Body of pancreas (tissue), 4 donors: ENCODE results near the gene PCYT2. TPM values are rescaled to one million over a fixed set of nuclear protein-coding genes. Genes with fewer than 3 reads are reported as not detected.

Experiments used
- ATAC-seq: fragments of 150-250 bp; one replicate; pipeline ENCODE4 v1.9.1; 2016
- DNase-seq, 4 donors: peaks; one replicate each; pipeline ENCODE4 v3.0.0-alpha.2; 2019
- H3K27ac ChIP-seq, 4 donors: fragments of 200-600 bp; sonication (generic); 1 replicate in 3 of 4; 2 replicates in 1 of 4; pipeline versions ENCODE4 v1.5.1 to v1.6.1; 2016 to 2019; ENCODE audit warnings: mild to moderate bottlenecking in 1 of 4, mixed read lengths in 1 of 4, moderate library complexity in 1 of 4
- H3K27me3 ChIP-seq, 2 donors: fragments of 200-600 bp; sonication (generic); one replicate each; pipeline ENCODE4 v1.6.0; 2016; ENCODE audit warnings: mild to moderate bottlenecking in 1 of 2
- H3K36me3 ChIP-seq, 2 donors: fragments of 200-600 bp; sonication (generic); replicated peaks in 1 of 2; 2 replicates each; pipeline ENCODE4 v1.5.1; 2016; ENCODE audit warnings: low read depth in 2 of 2; ENCODE audit not compliant: insufficient read depth in 1 of 2
- H3K4me1 ChIP-seq: fragments of 200-600 bp; sonication (generic); one replicate; pipeline ENCODE4 v1.6.0; 2016
- H3K4me3 ChIP-seq, 2 donors: fragments of 200-600 bp; sonication (generic); 1 replicate in 1 of 2; 2 replicates in 1 of 2; pipeline ENCODE4 v1.5.1; 2016 to 2019
- H3K9me3 ChIP-seq, 3 donors: fragments of 200-600 bp; sonication (generic); 1 replicate in 2 of 3; 2 replicates in 1 of 3; pipeline ENCODE4 v1.5.1; 2016
- CTCF ChIP-seq, 7 experiments: fragments of 450-650 bp in 4 of 7; fragments of 200-600 bp in 3 of 7; sonication (generic) in 3 of 7; IDR thresholded peaks; one replicate each; pipeline ENCODE4 v1.5.1; 2016 to 2019; ENCODE audit warnings: antibody characterized with exemption in 7 of 7
- POLR2A ChIP-seq, 3 donors: fragments of 450-650 bp; IDR thresholded peaks; one replicate each; pipeline ENCODE4 v1.6.1; 2016; ENCODE audit warnings: antibody characterized with exemption in 3 of 3, mild to moderate bottlenecking in 2 of 3
- whole genome bisulfite sequencing, 2 donors: methylation state at CpG; one replicate each; pipeline ENCODE4 v1.1.5; 2017; 5-methylcytosine and 5-hydroxymethylcytosine counted together
- intact Hi-C: fragments of 100-400 bp; cut with DNase I; formaldehyde crosslinking; loops from one replicate; pipeline ENCODE4 v1.15.1; 2023
- total RNA-seq, 2 donors: library from RNA; depleted of rRNA; stranded (reverse); fragments of >200 nt; gene quantifications; one replicate each; pipeline ENCODE4 v1.1.0, GENCODE V29; 2016

Gene PCYT2
- total RNA-seq, 2 donors from 2014 or later, result 13.0 to 25.1 TPM

- Histone ChIP-seq H3K27me3 (no peaks in the 10 kb centered on the region), H3K36me3 (no peaks in the 10 kb centered on the region), H3K4me3 (no peak overlapping the region), H3K9me3 (no peaks in the 10 kb centered on the region), H3K4me1 (peaks cover 84% of the 10 kb centered on the region), H3K27ac (peak overlapping the region; percentile 90 to 98 (median 96))
- no peak for DNase-seq
- 20 to 42% methylated on average over 1 to 8 of the region's 8 CpGs for WGBS, 2 donors
- ATAC-seq, result no peak
- TF ChIP-seq CTCF (IDR thresholded peaks at IDR 0.05), result no peak
- no peak for TF ChIP-seq POLR2A (IDR thresholded peaks at IDR 0.05)
- intact Hi-C loops, result no loop called here
Observed at GRCh38 chr17:81865358-81865732, 45.9 kb downstream of the PCYT2 start.

DNA sequence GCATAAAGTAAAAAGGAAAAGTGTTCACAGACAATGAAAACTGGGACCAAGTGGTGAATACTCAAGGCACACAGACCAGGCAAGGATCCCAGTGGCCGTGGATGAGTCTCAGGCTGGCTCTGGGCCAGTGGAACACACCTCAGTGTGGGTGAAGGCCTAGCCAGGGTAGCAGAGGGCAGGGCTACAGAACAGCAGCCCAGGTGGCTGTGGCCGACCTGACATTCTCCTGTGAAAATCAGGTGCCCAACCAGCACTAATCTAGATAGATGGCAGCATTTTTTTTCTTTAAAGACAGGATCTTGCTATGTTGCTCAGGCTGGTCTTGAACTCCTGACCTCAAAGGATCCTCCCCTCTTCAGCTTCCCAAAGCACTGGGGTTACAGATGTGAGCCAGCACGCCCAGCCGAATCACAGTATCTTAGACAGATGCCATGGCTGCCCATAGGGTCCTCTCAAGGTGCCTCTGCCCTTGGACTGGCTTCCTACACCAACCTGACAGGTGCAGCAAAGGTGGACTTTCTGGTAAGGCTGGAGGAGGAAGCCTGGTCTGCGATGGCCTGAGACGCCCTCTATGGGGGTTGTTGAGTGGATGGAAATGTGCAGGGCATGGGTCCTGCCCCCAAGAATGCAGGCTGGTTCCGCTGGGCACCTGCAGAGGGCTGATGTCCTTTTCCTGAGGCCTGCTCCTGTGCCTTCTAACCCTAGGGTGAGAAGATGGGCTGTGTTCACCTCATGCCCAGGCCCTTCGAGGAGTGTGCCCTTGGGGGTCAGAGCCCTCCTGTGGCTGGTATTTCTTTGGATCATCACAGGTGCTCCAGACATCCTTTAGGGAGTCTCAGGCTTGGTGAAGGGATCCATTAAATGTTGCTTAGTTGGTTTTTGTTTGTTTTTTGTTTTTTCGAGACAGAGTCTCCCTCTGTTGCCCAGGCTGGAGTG is 47.1 kb downstream of the PCYT2 start:
- intact Hi-C loops, result no loop called here
- H3K36me3 ChIP-seq, result no peaks in the 10 kb centered on the region
- no peak overlapping the region for H3K4me3 ChIP-seq
- peak overlapping the region; percentile 60 to 98 (median 96) for H3K27ac ChIP-seq
- 46 to 52% methylated on average over 9 of the region's 9 CpGs for WGBS, 2 donors
- no peaks in the 10 kb centered on the region for H3K27me3 ChIP-seq
- H3K4me1 ChIP-seq, result peaks cover 76% of the 10 kb centered on the region
- peak in 3 of 4 donors; percentile 30 to 59 (median 55) for DNase-seq
- TF ChIP-seq POLR2A (IDR thresholded peaks at IDR 0.05), result peak in 1 of 3 donors; percentile 2
- TF ChIP-seq CTCF (IDR thresholded peaks at IDR 0.05), result peak in 1 of 7 experiments; percentile 3
- no peaks in the 10 kb centered on the region for H3K9me3 ChIP-seq
- no peak for ATAC-seq

- Histone ChIP-seq H3K27ac (peak overlapping the region; percentile 60 to 98 (median 96)), H3K27me3 (no peaks in the 10 kb centered on the region), H3K4me1 (peaks cover 76% of the 10 kb centered on the region), H3K9me3 (no peaks in the 10 kb centered on the region), H3K36me3 (no peaks in the 10 kb centered on the region), H3K4me3 (no peak overlapping the region)
- intact Hi-C loops, result no loop called here
- DNase-seq (peak in 3 of 4 donors; percentile 59 to 72 (median 70)), ATAC-seq (no peak)
- WGBS, 2 donors, result 25 to 48% methylated on average over 6 of the region's 6 CpGs
- TF ChIP-seq POLR2A (IDR thresholded peaks at IDR 0.05), result peak in 2 of 3 donors; percentile 10 to 41
- TF ChIP-seq CTCF (IDR thresholded peaks at IDR 0.05), result no peak
Observed at GRCh38 chr17:81863123-81863675, 48.0 kb downstream of the PCYT2 start.

GRCh38 chr17:81860756-81861568 is 50.2 kb downstream of the PCYT2 start:
- TF ChIP-seq CTCF (IDR thresholded peaks at IDR 0.05), result peak in 5 of 7 experiments; percentile 16 to 75 (median 71)
- TF ChIP-seq POLR2A (IDR thresholded peaks at IDR 0.05), result peak; percentile 93 to 98 (median 96)
- 0% methylated on average over 3 to 74 of the region's 74 CpGs for WGBS, 2 donors
- Histone ChIP-seq H3K36me3 (peaks cover 0 to 3% of the 10 kb centered on the region in 2 donors), H3K4me1 (peaks cover 72% of the 10 kb centered on the region), H3K4me3 (peak overlapping the region; percentile 33 to 94), H3K27me3 (no peaks in the 10 kb centered on the region), H3K9me3 (no peaks in the 10 kb centered on the region), H3K27ac (peak overlapping the region; percentile 95 to 100 (median 98))
- DNase-seq, result peak; percentile 99 to 100 (median 99)
- intact Hi-C loops, result no loop called here
- ATAC-seq, result peak; percentile 86
